Measurements from ENCODE around the gene SLC6A11. TPM values are rescaled to one million over a fixed set of nuclear protein-coding genes. Genes with fewer than 3 reads are reported as not detected.

SLC6A11 gene
- total RNA-seq, 1 experiment from 2014 or later: 0.85 TPM

- TF ChIP-seq AFF4 (CRISPR knock-in tag; IDR thresholded peaks at IDR 0.05; ENCODE audit: borderline replicate concordance): no peak
Measured at GRCh38 chr3:10911350-10912002, 95.4 kb downstream of the SLC6A11 start (continued).

- no peak overlapping the region for H3K4me3 Mint-ChIP-seq
- TF ChIP-seq NFATC4 (CRISPR knock-in tag; IDR thresholded peaks at IDR 0.05) (no peak), USF1 (CRISPR knock-in tag; IDR thresholded peaks at IDR 0.05) (no peak), ZNF532 (CRISPR knock-in tag; IDR thresholded peaks at IDR 0.05; ENCODE audit: borderline replicate concordance) (no peak), RORB (CRISPR knock-in tag; IDR thresholded peaks at IDR 0.05) (no peak), E2F1 (CRISPR knock-in tag; IDR thresholded peaks at IDR 0.05) (no peak), ZNF281 (CRISPR knock-in tag; IDR thresholded peaks at IDR 0.05) (no peak)
- no peak for DNase-seq (ENCODE audit: low spot score)
- no peaks in the 10 kb centered on the region for H3K36me3 Mint-ChIP-seq
- no peak for ATAC-seq
- ChIA-PET POLR2A (no interaction called here), CTCF (interaction anchor here (0.6 to 1.0 kb wide), 3 partner anchors 140 to 393 kb away, joined by 3 to 4 read pairs (median 3); no protein-coding TSS in a partner anchor)
- no peaks in the 10 kb centered on the region for H3K4me1 Mint-ChIP-seq
- H3K27me3 Mint-ChIP-seq (ENCODE audit: low read depth): peaks cover 9% of the 10 kb centered on the region
- no peak overlapping the region for H3K27ac Mint-ChIP-seq
- H3K9me3 Mint-ChIP-seq: peaks cover 25% of the 10 kb centered on the region
Measured at GRCh38 chr3:10912786-10913185, 96.8 kb downstream of the SLC6A11 start.

GRCh38 chr3:10915376-10915775 lies 99.3 kb downstream of the SLC6A11 start:
- Mint-ChIP-seq H3K9me3 (no peaks in the 10 kb centered on the region), H3K36me3 (no peaks in the 10 kb centered on the region), H3K4me1 (no peaks in the 10 kb centered on the region), H3K4me3 (no peak overlapping the region), H3K27me3 (ENCODE audit: low read depth) (peaks cover 8% of the 10 kb centered on the region; the same call in 1 of the 2 replicates), H3K27ac (no peak overlapping the region)
- ATAC-seq (no peak), DNase-seq (ENCODE audit: low spot score) (no peak)
- POLR2A ChIA-PET: no interaction called here
- CTCF ChIA-PET: interaction anchor here (1.1 to 1.5 kb wide), 3 partner anchors 27 to 144 kb away, joined by 3 to 4 read pairs (median 4); no protein-coding TSS in a partner anchor
- TF ChIP-seq CTCF (IDR thresholded peaks at IDR 0.05) (no peak), ZNF512 (CRISPR knock-in tag; IDR thresholded peaks at IDR 0.05; ENCODE audit: borderline replicate concordance) (no peak), SMAD3 (CRISPR knock-in tag; IDR thresholded peaks at IDR 0.05; ENCODE audit: borderline replicate concordance) (no peak), GRHL2 (CRISPR knock-in tag; IDR thresholded peaks at IDR 0.05; ENCODE audit: insufficient replicate concordance, severe bottlenecking) (no peak), ZMAT4 (CRISPR knock-in tag; IDR thresholded peaks at IDR 0.05) (no peak), SMAD4 (CRISPR knock-in tag; IDR thresholded peaks at IDR 0.05) (no peak)

All from WTC11 (cell line).